ENCODE results near the gene PCNX2.

PCNX2 gene

DNA sequence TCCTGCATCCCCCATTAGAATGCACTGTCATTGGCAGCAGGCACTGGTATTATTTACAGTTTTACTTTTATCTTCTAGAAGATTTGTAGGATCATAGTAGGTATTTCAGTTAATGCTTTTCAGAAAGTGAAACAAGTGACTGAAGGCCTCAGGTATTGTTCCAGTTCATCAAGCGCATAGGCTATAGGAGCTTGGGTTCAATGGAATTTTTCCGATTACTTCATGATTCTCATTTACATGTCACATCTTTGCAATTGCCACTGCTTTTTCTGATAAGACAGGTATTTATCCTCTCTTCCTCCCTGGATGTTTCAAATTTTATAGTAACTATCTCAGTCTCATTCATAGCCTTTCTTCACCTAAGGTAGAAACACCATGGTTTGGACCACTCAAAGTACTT is 183.8 kb downstream of the PCNX2 start:
- TF ChIP-seq FOXP2 (optimal IDR thresholded peaks at IDR 0.05; ENCODE audit: borderline replicate concordance, extremely low read depth, extremely low read length, insufficient read depth) (no peak), POLR2AphosphoS5 (IDR thresholded peaks at IDR 0.05; ENCODE audit: low read depth, low read length) (no peak), REST (IDR thresholded peaks at IDR 0.05; ENCODE audit: insufficient read depth in 1 of 2, low read depth in 2 of 2, low read length in 2 of 2) (no peak), SIN3A (IDR thresholded peaks at IDR 0.05; ENCODE audit: borderline replicate concordance, insufficient read depth, low read length) (no peak), TAF1 (IDR thresholded peaks at IDR 0.05; ENCODE audit: borderline replicate concordance, insufficient read depth, low read length) (no peak)

- no peak for TF ChIP-seq TAF1 (IDR thresholded peaks at IDR 0.05; ENCODE audit: borderline replicate concordance, insufficient read depth, low read length)
- TF ChIP-seq FOXP2 (optimal IDR thresholded peaks at IDR 0.05; ENCODE audit: borderline replicate concordance, extremely low read depth, extremely low read length, insufficient read depth) = no peak
- no peak for TF ChIP-seq REST (IDR thresholded peaks at IDR 0.05; ENCODE audit: insufficient read depth in 1 of 2, low read depth in 2 of 2, low read length in 2 of 2)
Observed at GRCh38 chr1:233109096-233109495, 186.4 kb downstream of the PCNX2 start.

- TF ChIP-seq TAF1 (IDR thresholded peaks at IDR 0.05; ENCODE audit: borderline replicate concordance, insufficient read depth, low read length) (no peak), POLR2AphosphoS5 (IDR thresholded peaks at IDR 0.05; ENCODE audit: low read depth, low read length) (no peak), REST (IDR thresholded peaks at IDR 0.05; ENCODE audit: insufficient read depth in 1 of 2, low read depth in 2 of 2, low read length in 2 of 2) (no peak), SIN3A (IDR thresholded peaks at IDR 0.05; ENCODE audit: borderline replicate concordance, insufficient read depth, low read length) (no peak), FOXP2 (optimal IDR thresholded peaks at IDR 0.05; ENCODE audit: borderline replicate concordance, extremely low read depth, extremely low read length, insufficient read depth) (no peak)
Observed at GRCh38 chr1:233107130-233107660, 188.3 kb downstream of the PCNX2 start.

DNA sequence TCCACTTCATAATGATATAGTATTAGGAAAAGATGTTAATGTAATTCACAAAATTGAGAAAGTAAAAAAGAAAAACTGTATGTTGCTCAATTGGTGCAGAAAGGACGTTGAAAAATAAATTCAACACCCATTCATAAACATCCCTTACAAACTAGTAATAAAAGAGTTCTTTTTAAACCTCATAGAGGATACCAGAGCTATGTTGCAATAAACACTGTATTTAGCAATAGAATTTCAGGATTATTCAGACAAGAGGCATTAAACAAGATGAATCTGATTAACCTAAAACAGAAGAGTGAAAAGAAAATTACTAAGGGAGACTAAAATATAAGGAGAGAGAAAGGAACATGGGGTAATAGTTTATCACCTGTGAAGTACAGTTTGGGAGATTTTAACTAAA is 190.3 kb downstream of the PCNX2 start:
- no peak for TF ChIP-seq FOXP2 (optimal IDR thresholded peaks at IDR 0.05; ENCODE audit: borderline replicate concordance, extremely low read depth, extremely low read length, insufficient read depth)
- no peak for TF ChIP-seq SIN3A (IDR thresholded peaks at IDR 0.05; ENCODE audit: borderline replicate concordance, insufficient read depth, low read length)
- TF ChIP-seq TAF1 (IDR thresholded peaks at IDR 0.05; ENCODE audit: borderline replicate concordance, insufficient read depth, low read length) = no peak
- no peak for TF ChIP-seq REST (IDR thresholded peaks at IDR 0.05; ENCODE audit: insufficient read depth in 1 of 2, low read depth in 2 of 2, low read length in 2 of 2)
- TF ChIP-seq POLR2AphosphoS5 (IDR thresholded peaks at IDR 0.05; ENCODE audit: low read depth, low read length) = no peak

- no peak for TF ChIP-seq REST (IDR thresholded peaks at IDR 0.05; ENCODE audit: insufficient read depth in 1 of 2, low read depth in 2 of 2, low read length in 2 of 2)
- no peak for TF ChIP-seq TAF1 (IDR thresholded peaks at IDR 0.05; ENCODE audit: borderline replicate concordance, insufficient read depth, low read length)
- TF ChIP-seq FOXP2 (optimal IDR thresholded peaks at IDR 0.05; ENCODE audit: borderline replicate concordance, extremely low read depth, extremely low read length, insufficient read depth) = no peak
- no peak for TF ChIP-seq POLR2AphosphoS5 (IDR thresholded peaks at IDR 0.05; ENCODE audit: low read depth, low read length)
- no peak for TF ChIP-seq SIN3A (IDR thresholded peaks at IDR 0.05; ENCODE audit: borderline replicate concordance, insufficient read depth, low read length)
Observed at GRCh38 chr1:233102341-233102740, 193.2 kb downstream of the PCNX2 start.

Data from PFSK-1 (cell line).